Head of caudate nucleus (tissue), 42 donors: ENCODE measurements around the gene PTPRM.

Source experiments
- DNase-seq, 42 donors: peaks; one replicate each; pipeline versions ENCODE4 v3.0.0 to v3.0.0-alpha.2; 2020 to 2021; ENCODE audit warnings: mixed read lengths in 7 of 42
- intact Hi-C: fragments of 100-400 bp; cut with DNase I; formaldehyde crosslinking; loops from one replicate; pipeline ENCODE4 v1.15.0; 2022

Gene PTPRM

GRCh38 chr18:7616661-7617060, 49.5 kb downstream of the PTPRM start:
- no peak for DNase-seq
- intact Hi-C loops, result no loop called here

GRCh38 chr18:7617738-7618422, 50.8 kb downstream of the PTPRM start:
- peak in 4 of 42 donors; percentile 17 to 54 (median 20) for DNase-seq
- intact Hi-C loops, result no loop called here

- no peak for DNase-seq
- intact Hi-C loops, result no loop called here
Observed at GRCh38 chr18:7618891-7619442, 51.9 kb downstream of the PTPRM start.

GRCh38 chr18:7619676-7620075, 52.6 kb downstream of the PTPRM start:
- no peak for DNase-seq
- intact Hi-C loops, result no loop called here

GRCh38 chr18:7622721-7623120, 55.6 kb downstream of the PTPRM start:
- intact Hi-C loops, result no loop called here
- DNase-seq, result no peak

- intact Hi-C loops, result no loop called here
- no peak for DNase-seq
Observed at GRCh38 chr18:7623681-7624080, 56.6 kb downstream of the PTPRM start.

GRCh38 chr18:7624697-7625096, 57.6 kb downstream of the PTPRM start:
- intact Hi-C loops, result no loop called here
- peak in 38 of 42 donors; percentile 26 to 93 (median 64) for DNase-seq

GRCh38 chr18:7626175-7626921, 59.2 kb downstream of the PTPRM start:
- no peak for DNase-seq
- intact Hi-C loops, result no loop called here

GRCh38 chr18:7626922-7627440, 59.9 kb downstream of the PTPRM start:
- intact Hi-C loops, result no loop called here
- DNase-seq, result no peak

- DNase-seq, result no peak
Observed at GRCh38 chr18:7629416-7629815, 62.3 kb downstream of the PTPRM start.

GRCh38 chr18:7630731-7631442, 63.8 kb downstream of the PTPRM start:
- DNase-seq, result no peak
- intact Hi-C loops, result no loop called here

More at GRCh38 chr18:7629416-7629815, 62.3 kb downstream of the PTPRM start:
- intact Hi-C loops, result no loop called here

- no peak for DNase-seq
- intact Hi-C loops, result no loop called here
Observed at GRCh38 chr18:7632152-7633098, 65.3 kb downstream of the PTPRM start.

- intact Hi-C loops, result no loop called here
- no peak for DNase-seq
Observed at GRCh38 chr18:7633171-7633570, 66.1 kb downstream of the PTPRM start.

- intact Hi-C loops, result no loop called here
- no peak for DNase-seq
Observed at GRCh38 chr18:7635948-7636347, 68.8 kb downstream of the PTPRM start.

GRCh38 chr18:7637269-7637668, 70.2 kb downstream of the PTPRM start:
- no peak for DNase-seq
- intact Hi-C loops, result no loop called here

GRCh38 chr18:7638321-7638720, 71.2 kb downstream of the PTPRM start:
- DNase-seq, result no peak
- intact Hi-C loops, result no loop called here

GRCh38 chr18:7641813-7642212, 74.7 kb downstream of the PTPRM start:
- DNase-seq, result no peak
- intact Hi-C loops, result no loop called here

- intact Hi-C loops, result no loop called here
- no peak for DNase-seq
Observed at GRCh38 chr18:7642331-7642890, 75.3 kb downstream of the PTPRM start.
